Activated CD8-positive, alpha-beta T cell treated with anti-CD3 and anti-CD28 coated beads, Interleukin-2, amount 10 ng/mL, durations not matched to agents 7 days and 5 days (primary cell): ENCODE measurements around the gene SPATS2L. TPM values are rescaled to one million over a fixed set of nuclear protein-coding genes. Genes with fewer than 3 reads are reported as not detected.

Experiments used
- ATAC-seq: fragments of 150-1000 bp; cut with Tn5 transposase; one replicate; pipeline ENCODE4 v1.10.0; 2021; ENCODE audit warnings: moderate library complexity
- CTCF ChIA-PET: fragments of 350-600 bp; sonication (Branson Sonifier 250); formaldehyde crosslinking; loops from one replicate; lab custom pipeline; 2021; ENCODE audit warnings: antibody characterized with exemption; lab: Charles Lee
- POLR2A ChIA-PET: fragments of 350-600 bp; sonication (Branson Sonifier 250); formaldehyde crosslinking; loops from one replicate; lab custom pipeline; 2021; ENCODE audit warnings: antibody characterized with exemption; lab: Charles Lee
- DNase-seq: peaks from one replicate; pipeline ENCODE4 v3.0.0-alpha.2; 2020
- H3K27ac Mint-ChIP-seq: one replicate; pipeline ENCODE4 v1.8.0; 2021; ENCODE audit warnings: mild to moderate bottlenecking, mixed read lengths
- H3K27me3 Mint-ChIP-seq: one replicate; pipeline ENCODE4 v1.8.0; 2021; ENCODE audit warnings: low read depth, mixed read lengths
- H3K36me3 Mint-ChIP-seq: one replicate; pipeline ENCODE4 v1.8.0; 2021; ENCODE audit warnings: low read depth, mixed read lengths
- H3K4me1 Mint-ChIP-seq: one replicate; pipeline ENCODE4 v1.8.0; 2021; ENCODE audit warnings: low read depth, mixed read lengths
- H3K4me3 Mint-ChIP-seq: one replicate; pipeline ENCODE4 v1.8.0; 2021; ENCODE audit warnings: mild to moderate bottlenecking, mixed read lengths
- H3K9me3 Mint-ChIP-seq: one replicate; pipeline ENCODE4 v1.8.0; 2022; ENCODE audit warnings: mixed read lengths; ENCODE audit not compliant: insufficient read depth
- total RNA-seq, 2 experiments: library from RNA; stranded (reverse); gene quantifications; one replicate each; pipeline ENCODE4 v1.2.3, GENCODE V29; 2021

SPATS2L gene
- total RNA-seq, 2 experiments from 2014 or later: 45.5 to 46.5 TPM

DNA sequence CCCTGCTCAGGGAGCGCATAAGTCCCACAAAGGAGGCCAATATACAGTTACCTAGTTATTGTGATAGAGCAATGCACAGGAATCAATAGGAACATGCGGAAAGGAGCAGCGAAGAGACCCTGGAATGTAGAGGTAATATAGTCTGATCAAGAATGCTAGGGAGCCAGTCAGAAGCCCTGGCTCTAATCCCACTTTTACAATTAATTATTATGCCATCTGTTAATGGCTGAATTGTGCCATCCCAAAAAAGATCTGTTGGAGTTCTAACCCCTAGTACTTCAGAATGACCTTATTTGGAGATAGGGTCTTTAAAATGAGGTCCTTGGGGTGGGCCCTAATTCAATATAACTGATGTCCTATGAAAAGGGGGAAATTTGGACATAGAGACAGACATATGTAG lies 7.7 kb upstream of the SPATS2L start:
- no peak for DNase-seq
- Mint-ChIP-seq H3K4me3 (no peak overlapping the region), H3K4me1 (no peaks in the 10 kb centered on the region), H3K27me3 (peaks cover 33% of the 10 kb centered on the region), H3K36me3 (no peaks in the 10 kb centered on the region), H3K27ac (no peak overlapping the region), H3K9me3 (no peaks in the 10 kb centered on the region)
- ATAC-seq: no peak
- ChIA-PET POLR2A (no interaction called here), CTCF (no interaction called here)

DNA sequence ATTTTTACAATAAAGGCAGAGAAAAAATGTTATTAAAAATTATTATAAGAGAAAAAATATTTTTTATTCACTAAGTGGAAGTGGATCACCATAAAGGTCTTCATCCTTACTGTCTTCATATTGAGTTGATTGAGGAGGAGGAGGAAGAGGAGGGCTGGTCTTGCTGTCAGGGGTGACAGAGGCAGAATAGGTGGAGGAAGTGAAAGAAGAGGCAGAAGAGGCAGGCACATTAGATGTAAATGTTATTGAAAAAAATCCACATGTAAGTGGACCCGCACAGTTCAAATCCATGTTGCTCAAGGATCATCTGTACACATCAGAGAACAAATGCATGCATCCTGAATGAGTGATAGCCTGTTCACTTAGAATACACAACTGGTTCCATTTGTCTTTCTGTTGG lies 6.4 kb upstream of the SPATS2L start:
- POLR2A ChIA-PET: no interaction called here
- H3K4me3 Mint-ChIP-seq: no peak overlapping the region
- H3K27ac Mint-ChIP-seq: no peak overlapping the region
- H3K4me1 Mint-ChIP-seq: no peaks in the 10 kb centered on the region
- ATAC-seq (no peak), DNase-seq (no peak)
- H3K36me3 Mint-ChIP-seq: no peaks in the 10 kb centered on the region
- H3K9me3 Mint-ChIP-seq: no peaks in the 10 kb centered on the region
- peaks cover 33% of the 10 kb centered on the region for H3K27me3 Mint-ChIP-seq
- CTCF ChIA-PET: no interaction called here

DNA sequence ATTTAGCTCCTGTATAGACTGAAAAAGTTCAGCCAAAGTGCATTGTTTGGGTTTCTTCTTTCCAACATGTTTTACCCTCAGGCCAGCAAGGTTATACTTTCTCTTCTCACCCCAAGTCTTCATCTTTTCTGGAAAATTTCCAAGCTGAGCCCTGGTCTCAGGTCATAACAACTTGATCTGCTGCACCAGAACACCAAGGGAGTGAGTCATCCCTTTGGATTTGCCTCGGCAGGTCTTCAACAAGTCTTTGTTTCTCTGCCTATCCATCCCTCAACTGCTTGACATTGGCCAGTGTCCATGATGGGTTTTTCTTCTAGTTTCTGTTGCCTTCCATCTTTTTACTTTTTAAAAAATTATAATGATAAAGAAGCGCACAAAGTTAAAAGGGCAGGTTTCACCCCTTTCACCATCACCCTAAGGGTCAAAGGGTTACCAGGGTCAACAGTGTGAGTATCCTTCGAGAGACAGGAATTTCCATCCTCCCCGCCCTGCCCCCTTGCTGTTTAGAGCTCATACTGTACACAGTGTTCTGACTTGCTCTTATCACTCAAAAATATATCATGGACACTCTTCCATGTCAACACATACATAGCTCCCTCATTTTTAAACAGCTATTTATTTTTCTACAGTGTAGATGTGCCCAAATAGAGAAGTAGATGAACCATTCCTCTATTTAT lies 5.7 kb upstream of the SPATS2L start:
- Mint-ChIP-seq H3K4me1 (peaks cover under 1% of the 10 kb centered on the region), H3K27ac (no peak overlapping the region), H3K27me3 (peaks cover 33% of the 10 kb centered on the region), H3K36me3 (no peaks in the 10 kb centered on the region), H3K4me3 (no peak overlapping the region), H3K9me3 (no peaks in the 10 kb centered on the region)
- CTCF ChIA-PET: no interaction called here
- POLR2A ChIA-PET: no interaction called here
- DNase-seq (no peak), ATAC-seq (no peak)

DNA sequence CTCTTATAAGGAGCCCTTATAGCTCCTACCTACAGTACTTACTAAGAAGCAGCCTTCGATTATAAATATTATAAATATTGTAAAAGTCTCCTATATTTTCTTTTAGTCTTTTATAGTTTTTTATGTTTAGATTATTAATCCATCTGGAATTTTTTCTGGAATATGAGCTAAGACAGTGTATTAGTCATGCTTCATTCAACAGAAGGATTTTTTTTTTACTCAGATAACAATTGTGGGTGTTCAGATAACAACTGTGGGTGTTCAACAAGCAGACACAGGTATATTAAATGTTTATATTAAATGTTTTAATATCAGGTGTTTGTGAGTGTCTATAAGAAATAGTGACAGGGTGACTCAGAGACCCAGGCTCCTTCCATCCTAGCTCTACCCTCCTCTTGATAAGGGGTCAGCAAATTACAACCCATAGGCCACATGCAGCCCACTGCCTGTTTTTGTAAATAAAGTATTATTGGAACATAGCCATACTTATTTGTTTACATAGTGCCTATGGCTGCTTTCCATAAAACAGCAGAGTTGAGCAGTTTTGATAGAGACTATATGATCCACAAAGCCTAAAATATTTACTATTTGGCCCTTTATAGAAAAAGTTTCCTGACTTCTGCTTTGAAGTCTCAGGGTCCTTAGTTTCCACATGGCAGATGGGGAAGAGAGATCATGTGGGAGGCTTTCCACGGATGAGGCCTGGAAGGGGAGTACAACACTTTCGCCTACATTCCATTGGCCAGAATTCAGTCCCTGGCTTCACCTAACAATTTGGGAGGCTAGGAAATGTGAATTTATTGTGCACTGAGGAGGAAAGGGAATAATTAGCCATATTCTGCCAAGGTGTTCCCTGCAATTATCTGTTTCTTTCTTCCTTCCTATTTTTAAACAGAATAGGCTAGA lies 4.3 kb upstream of the SPATS2L start:
- no peaks in the 10 kb centered on the region for H3K9me3 Mint-ChIP-seq
- peaks cover 6% of the 10 kb centered on the region for H3K4me1 Mint-ChIP-seq
- H3K4me3 Mint-ChIP-seq: no peak overlapping the region
- no peak for DNase-seq
- H3K27me3 Mint-ChIP-seq: peaks cover 37% of the 10 kb centered on the region
- no peak overlapping the region for H3K27ac Mint-ChIP-seq
- ATAC-seq: no peak
- H3K36me3 Mint-ChIP-seq: no peaks in the 10 kb centered on the region
- ChIA-PET POLR2A (no interaction called here), CTCF (no interaction called here)

DNA sequence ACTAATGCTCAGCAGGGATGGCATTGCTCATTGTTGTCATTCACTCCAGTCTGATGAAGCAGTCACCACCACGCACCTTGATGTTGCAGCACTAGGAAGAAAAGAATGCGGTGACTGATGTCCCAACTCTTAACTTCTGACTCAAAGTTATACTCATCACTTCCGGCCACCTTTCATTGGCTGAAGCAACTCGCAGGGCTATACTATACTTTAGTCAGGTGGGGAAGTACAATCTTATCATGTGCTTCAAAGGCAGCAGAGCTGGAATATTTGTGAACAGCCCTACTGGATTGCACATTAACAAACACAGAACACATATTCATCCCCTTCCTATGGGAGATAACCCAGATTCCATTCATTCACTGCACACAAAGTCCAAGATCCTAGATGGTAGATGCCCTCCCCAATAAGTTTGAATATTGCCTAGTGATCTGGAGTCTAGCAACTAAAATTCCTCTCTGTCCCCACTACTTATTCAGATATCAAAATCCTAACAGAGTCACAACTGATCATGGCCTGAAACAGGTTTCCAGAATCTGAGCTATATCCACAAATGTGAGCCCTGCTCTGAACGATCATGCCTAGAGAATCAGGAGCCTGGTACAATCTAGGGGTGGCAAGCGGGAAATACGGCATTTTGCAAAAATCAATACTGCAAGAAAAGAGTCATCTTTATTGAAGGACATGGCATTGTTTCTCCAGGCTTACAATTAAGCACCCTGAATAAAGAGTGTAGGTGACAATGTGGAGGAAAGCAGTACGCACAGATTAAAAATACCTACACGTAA lies 3.4 kb upstream of the SPATS2L start:
- DNase-seq (no peak), ATAC-seq (no peak)
- no peak overlapping the region for H3K27ac Mint-ChIP-seq
- no peaks in the 10 kb centered on the region for H3K9me3 Mint-ChIP-seq
- ChIA-PET POLR2A (no interaction called here), CTCF (no interaction called here)
- H3K4me1 Mint-ChIP-seq: peaks cover 12% of the 10 kb centered on the region
- H3K27me3 Mint-ChIP-seq: peaks cover 37% of the 10 kb centered on the region
- no peak overlapping the region for H3K4me3 Mint-ChIP-seq
- H3K36me3 Mint-ChIP-seq: no peaks in the 10 kb centered on the region

DNA sequence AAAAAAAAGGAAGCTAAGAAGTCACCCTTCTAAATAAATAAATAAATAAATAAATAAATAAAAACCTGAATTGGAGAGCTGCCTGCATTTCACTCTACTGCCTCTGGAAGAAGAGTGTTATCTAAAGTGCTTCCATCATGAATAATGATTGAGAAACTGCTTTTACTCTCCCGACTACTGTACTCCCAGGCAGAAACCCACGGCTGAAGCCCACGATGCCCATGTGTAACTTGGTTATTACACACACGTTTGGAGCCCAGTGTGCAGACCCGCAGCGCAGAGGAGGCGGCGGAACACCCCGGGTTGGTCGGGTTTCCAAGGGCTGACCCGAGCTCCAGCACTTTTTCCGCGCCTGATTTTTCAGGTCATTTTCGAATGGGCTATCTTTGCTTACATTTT lies 697 bp upstream of the SPATS2L start:
- H3K4me3 Mint-ChIP-seq: peak overlapping the region; percentile 79
- peak; percentile 30 for DNase-seq
- H3K27ac Mint-ChIP-seq: peak overlapping the region; percentile 82
- CTCF ChIA-PET: interaction anchor here (1.0 to 1.5 kb wide), 6 partner anchors 100 to 178 kb away, joined by 3 to 6 read pairs (median 4); no protein-coding TSS in a partner anchor
- peaks cover 41% of the 10 kb centered on the region for H3K27me3 Mint-ChIP-seq
- POLR2A ChIA-PET: interaction anchor here (0.5 to 1.1 kb wide), 2 partner anchors 87 to 162 kb away, joined by 3 to 4 read pairs; no protein-coding TSS in a partner anchor
- ATAC-seq: no peak
- peaks cover 26% of the 10 kb centered on the region for H3K4me1 Mint-ChIP-seq
- no peaks in the 10 kb centered on the region for H3K9me3 Mint-ChIP-seq
- peaks cover 5% of the 10 kb centered on the region for H3K36me3 Mint-ChIP-seq

DNA sequence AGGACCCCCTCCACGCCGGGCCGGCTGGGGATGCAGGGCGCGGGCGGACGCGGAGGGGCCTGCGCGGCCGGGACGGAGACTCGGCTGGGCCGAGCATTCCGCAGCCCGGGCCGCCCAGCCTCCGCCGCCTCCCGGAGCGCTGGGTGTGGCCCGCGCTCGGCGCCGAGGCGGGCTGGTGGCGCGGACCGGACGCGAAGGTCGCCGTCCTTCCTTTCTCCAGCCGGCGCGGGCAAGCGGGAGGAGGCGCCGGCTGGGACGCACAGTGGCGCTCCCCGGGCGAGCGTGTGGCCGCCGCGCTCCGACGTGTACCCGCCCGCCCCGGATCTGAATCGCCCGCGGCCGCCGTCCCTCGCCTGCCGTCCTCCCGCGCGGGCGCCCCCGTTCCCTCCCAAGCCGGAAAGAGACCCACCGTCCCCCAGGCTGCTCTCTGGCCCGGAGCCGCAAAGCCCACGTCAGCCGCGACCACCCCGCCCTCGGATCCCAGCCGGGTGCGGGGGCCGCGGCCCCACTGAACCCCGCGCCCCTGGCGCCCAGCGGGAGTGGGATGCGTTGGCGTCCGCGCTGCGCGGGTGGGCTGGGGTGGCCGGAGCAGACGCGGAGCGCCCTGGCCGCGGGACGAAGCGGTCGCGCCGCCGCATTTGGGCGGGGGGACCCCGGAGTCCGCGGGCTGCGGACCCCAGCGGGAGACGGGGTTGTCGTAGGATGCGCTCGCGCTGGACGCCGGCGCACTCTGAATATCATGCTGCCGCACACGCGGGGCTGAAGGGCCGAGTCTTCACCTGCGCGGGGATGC lies 634 bp downstream of the SPATS2L start:
- Mint-ChIP-seq H3K9me3 (no peaks in the 10 kb centered on the region), H3K27me3 (peaks cover 44% of the 10 kb centered on the region), H3K36me3 (peaks cover 5% of the 10 kb centered on the region), H3K27ac (peak overlapping the region; percentile 76), H3K4me3 (peak overlapping the region; percentile 79), H3K4me1 (peaks cover 26% of the 10 kb centered on the region)
- CTCF ChIA-PET: interaction anchor here (0.9 to 1.7 kb wide), 4 partner anchors 14 to 176 kb away, joined by 3 to 4 read pairs (median 3); no protein-coding TSS in a partner anchor
- POLR2A ChIA-PET: no interaction called here
- ATAC-seq: peak; percentile 69
- peak; percentile 30 for DNase-seq

DNA sequence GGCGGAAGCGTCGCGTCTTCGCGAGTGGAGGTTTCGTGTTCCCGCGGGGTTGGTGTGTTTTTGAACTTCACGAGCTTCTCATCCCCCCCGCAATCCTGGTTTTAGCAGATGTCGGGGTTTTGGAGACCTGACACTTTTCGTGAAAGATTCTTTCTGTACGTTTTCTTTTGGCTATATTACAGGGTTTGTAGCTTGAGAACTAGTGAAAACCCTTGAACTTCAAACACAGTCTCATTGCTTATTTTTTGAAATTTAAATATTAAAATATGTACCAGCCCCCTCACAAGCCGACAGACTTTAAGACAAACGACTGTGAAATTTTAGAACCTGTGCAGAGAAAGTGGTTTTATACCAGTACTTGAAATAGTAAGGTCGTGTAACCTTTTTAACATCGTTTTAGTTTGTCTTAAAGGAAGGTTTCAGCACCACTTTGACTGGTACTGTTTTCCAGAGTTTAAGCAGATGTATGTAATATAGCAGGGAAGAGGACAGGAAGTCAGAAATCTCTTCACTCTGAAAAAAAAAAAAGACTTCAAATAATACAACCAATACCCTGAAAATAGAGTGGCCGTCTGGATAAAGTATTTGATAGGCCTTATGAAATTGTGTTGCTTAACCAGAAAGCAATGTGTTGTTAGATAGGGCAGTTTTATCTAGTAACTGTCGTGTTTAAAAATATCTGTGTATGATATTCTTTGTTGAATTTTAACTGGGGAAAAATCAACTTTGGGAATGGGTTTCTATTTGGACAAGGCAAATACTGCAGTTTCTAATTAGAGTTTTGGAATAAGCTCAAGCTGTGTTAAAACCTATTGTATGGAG lies 1.4 kb downstream of the SPATS2L start:
- ChIA-PET POLR2A (interaction anchor here (1.7 kb wide), 1 partner anchor 75 kb away, joined by 3 read pairs; no protein-coding TSS in a partner anchor), CTCF (interaction anchor here (0.9 to 1.7 kb wide), 6 partner anchors 13 to 328 kb away, joined by 3 to 4 read pairs (median 3); no protein-coding TSS in a partner anchor)
- H3K27ac Mint-ChIP-seq: peak overlapping the region; percentile 76
- peaks cover 5% of the 10 kb centered on the region for H3K36me3 Mint-ChIP-seq
- DNase-seq (peak; percentile 46), ATAC-seq (no peak)
- peaks cover 37% of the 10 kb centered on the region for H3K27me3 Mint-ChIP-seq
- H3K4me3 Mint-ChIP-seq: peak overlapping the region; percentile 79
- H3K4me1 Mint-ChIP-seq: peaks cover 26% of the 10 kb centered on the region
- no peaks in the 10 kb centered on the region for H3K9me3 Mint-ChIP-seq

DNA sequence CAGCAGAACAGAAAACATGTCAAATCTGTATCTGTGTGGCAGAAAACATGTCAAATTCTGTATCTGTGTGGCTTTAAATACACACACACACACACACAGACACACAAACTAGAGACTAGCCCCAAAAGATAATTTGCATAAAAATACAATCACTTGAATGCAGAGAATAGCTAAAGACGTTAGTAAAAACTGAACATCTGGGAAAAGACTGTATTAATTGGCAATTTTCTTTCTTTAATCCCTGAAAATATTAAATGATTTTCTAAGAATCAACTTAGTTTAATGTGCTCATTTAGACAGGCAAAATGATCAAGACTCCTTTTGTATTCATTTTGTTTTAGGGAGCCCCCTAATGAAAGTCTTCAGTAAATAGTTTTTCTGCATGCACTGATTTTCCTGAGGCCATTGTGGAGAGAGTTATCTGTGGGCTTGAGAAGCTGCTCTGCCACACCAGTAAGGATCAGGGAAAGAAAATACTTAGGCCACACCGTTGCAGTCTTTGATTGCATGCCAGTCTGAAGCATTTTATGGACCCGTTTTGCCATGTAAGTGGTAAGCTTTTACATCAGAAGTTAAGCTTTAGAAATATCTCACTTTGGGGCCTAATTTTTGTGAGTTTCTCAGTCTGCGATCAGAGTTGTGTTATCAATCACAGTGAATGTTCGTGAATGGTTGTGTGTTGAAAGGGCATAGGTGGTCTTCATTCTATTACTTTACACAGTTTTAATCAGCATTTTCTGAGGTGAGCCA lies 2.2 kb downstream of the SPATS2L start:
- POLR2A ChIA-PET: interaction anchor here (0.5 to 1.7 kb wide), 2 partner anchors 74 to 510 kb away, joined by 3 to 9 read pairs; no protein-coding TSS in a partner anchor

More for the DNA sequence above, 2.2 kb downstream of the SPATS2L start:
- DNase-seq (no peak), ATAC-seq (no peak)
- Mint-ChIP-seq H3K4me1 (peaks cover 26% of the 10 kb centered on the region), H3K9me3 (no peaks in the 10 kb centered on the region), H3K4me3 (peak overlapping the region; percentile 79), H3K27ac (no peak overlapping the region), H3K36me3 (peaks cover 5% of the 10 kb centered on the region), H3K27me3 (peaks cover 31% of the 10 kb centered on the region)
- CTCF ChIA-PET: interaction anchor here (0.9 to 1.7 kb wide), 6 partner anchors 13 to 329 kb away, joined by 3 to 4 read pairs (median 3); no protein-coding TSS in a partner anchor
